WTC11 (cell line): ENCODE measurements around the gene ZNF217.

Source experiments
- ATF1 ChIP-seq: sonication (generic); formaldehyde crosslinking; IDR thresholded peaks from 2 replicates; pipeline ENCODE4 v1.8.1; 2023; ENCODE audit warnings: mild to moderate bottlenecking, moderate library complexity, missing genetic modification reagents
- CBFB ChIP-seq: sonication (generic); formaldehyde crosslinking; IDR thresholded peaks from 2 replicates; pipeline ENCODE4 v1.8.1; 2022; ENCODE audit warnings: mild to moderate bottlenecking, low read depth, missing genetic modification reagents
- CTCF ChIP-seq: fragments of 200-600 bp; IDR thresholded peaks from 2 replicates; pipeline ENCODE4 v1.8.0; 2022; ENCODE audit warnings: antibody characterized with exemption
- E2F1 ChIP-seq: sonication (generic); formaldehyde crosslinking; IDR thresholded peaks from 2 replicates; pipeline ENCODE4 v1.8.0; 2022; ENCODE audit warnings: mild to moderate bottlenecking, missing genetic modification reagents
- ELF4 ChIP-seq: sonication (generic); formaldehyde crosslinking; IDR thresholded peaks from 2 replicates; pipeline ENCODE4 v1.8.1; 2022; ENCODE audit warnings: low read depth, mild to moderate bottlenecking, moderate library complexity, missing genetic modification reagents
- PRDM15 ChIP-seq: sonication (generic); formaldehyde crosslinking; IDR thresholded peaks from 2 replicates; pipeline ENCODE4 v1.8.0; 2022; ENCODE audit warnings: missing genetic modification reagents
- SP1 ChIP-seq: sonication (generic); formaldehyde crosslinking; conservative IDR thresholded peaks from 2 replicates; pipeline ENCODE4 v1.8.1; 2022; ENCODE audit warnings: missing genetic modification reagents
- USF2 ChIP-seq: sonication (generic); formaldehyde crosslinking; IDR thresholded peaks from 2 replicates; pipeline ENCODE4 v1.8.1; 2023; ENCODE audit warnings: mild to moderate bottlenecking, missing genetic modification reagents, moderate library complexity
- ZNF263 ChIP-seq: sonication (generic); formaldehyde crosslinking; IDR thresholded peaks from 2 replicates; pipeline ENCODE4 v1.8.1; 2022; ENCODE audit warnings: low read depth, mild to moderate bottlenecking, moderate library complexity, missing genetic modification reagents
- ZNF671 ChIP-seq: fragments of 250-450 bp; sonication (Bioruptor Pico); IDR thresholded peaks from 2 replicates; pipeline ENCODE4 v1.8.0; 2021; ENCODE audit warnings: mild to moderate bottlenecking

- TF ChIP-seq CTCF (no peak), ZNF263 (CRISPR knock-in tag) (no peak), SP1 (CRISPR knock-in tag) (no peak), ATF1 (CRISPR knock-in tag) (no peak), CBFB (CRISPR knock-in tag) (no peak), E2F1 (CRISPR knock-in tag) (no peak), ELF4 (CRISPR knock-in tag) (no peak), ZNF671 (CRISPR knock-in tag) (no peak), PRDM15 (CRISPR knock-in tag) (no peak), USF2 (CRISPR knock-in tag) (no peak)
These were observed 14.4 kb upstream of the ZNF217 start for GRCh38 chr20:53608071-53608455.
